HG02642 (cell line): ENCODE results near the gene PHOSPHO2.
A peak's percentile ranks its signal among the peaks of the same experiment; 100 is the strongest.

Experiments
- ATAC-seq: cut with Tn5 transposase; IDR thresholded peaks from one replicate; pipeline ENCODE4 v1.9.1; 2021; ENCODE audit warnings: mild to moderate bottlenecking; ENCODE audit not compliant: unreplicated experiment, poor library complexity

Gene PHOSPHO2

GRCh38 chr2:169715379-169716237 is 21.3 kb downstream of the PHOSPHO2 start:
- ATAC-seq = no peak

- no peak for ATAC-seq
These were observed 22.1 kb downstream of the PHOSPHO2 start for GRCh38 chr2:169716238-169716886.

- ATAC-seq = no peak
These were observed 22.8 kb downstream of the PHOSPHO2 start for GRCh38 chr2:169716938-169717690.

- no peak for ATAC-seq
These were observed 23.4 kb downstream of the PHOSPHO2 start for GRCh38 chr2:169717691-169718063.

- no peak for ATAC-seq
These were observed 24.7 kb downstream of the PHOSPHO2 start for GRCh38 chr2:169718930-169719504.

- no peak for ATAC-seq
These were observed 26.7 kb downstream of the PHOSPHO2 start for GRCh38 chr2:169721016-169721415.

- no peak for ATAC-seq
These were observed 32.8 kb downstream of the PHOSPHO2 start for GRCh38 chr2:169727065-169727464.

GRCh38 chr2:169729274-169729605 is 35.0 kb downstream of the PHOSPHO2 start:
- ATAC-seq = no peak

- ATAC-seq = no peak
These were observed 37.8 kb downstream of the PHOSPHO2 start for GRCh38 chr2:169732075-169732474.

GRCh38 chr2:169732583-169733358 is 38.5 kb downstream of the PHOSPHO2 start:
- no peak for ATAC-seq

GRCh38 chr2:169734169-169734847 is 40.0 kb downstream of the PHOSPHO2 start:
- ATAC-seq = peak; percentile 48

GRCh38 chr2:169735623-169736022 is 41.4 kb downstream of the PHOSPHO2 start:
- ATAC-seq = no peak

GRCh38 chr2:169736902-169737301 is 42.6 kb downstream of the PHOSPHO2 start:
- ATAC-seq = no peak

GRCh38 chr2:169738566-169739229 is 44.4 kb downstream of the PHOSPHO2 start:
- no peak for ATAC-seq

GRCh38 chr2:169739351-169739750 is 45.1 kb downstream of the PHOSPHO2 start:
- ATAC-seq = no peak

GRCh38 chr2:169743549-169743948 is 49.3 kb downstream of the PHOSPHO2 start:
- ATAC-seq = no peak

GRCh38 chr2:169746240-169746639 is 52.0 kb downstream of the PHOSPHO2 start:
- ATAC-seq = no peak

GRCh38 chr2:169748319-169748718 is 54.0 kb downstream of the PHOSPHO2 start:
- ATAC-seq = no peak
